Stimulated activated CD4-positive, alpha-beta T cell treated with anti-CD3 and anti-CD28 coated beads, Interleukin-12 subunit alpha, Interleukin-12 subunit beta, amount 100 ng/mL, for 48 hours (primary cell): Measurements from ENCODE around the gene WDR62.

Experiments
- DNase-seq, 3 donors: peaks; one replicate each; pipeline ENCODE4 v3.0.0-alpha.2; 2020; ENCODE audit warnings: low read depth in 2 of 3, low spot score in 1 of 3

WDR62 gene

GRCh38 chr19:36139473-36140303 is 85.0 kb downstream of the WDR62 start, which contains the start of gene CAPNS1:
Gene CAPNS1 (plus strand): TSS chr19:36140066. CDS start chr19:36141012, 946 bp downstream.
- DNase-seq, result peak; percentile 84 to 91 (median 89)

DNA sequence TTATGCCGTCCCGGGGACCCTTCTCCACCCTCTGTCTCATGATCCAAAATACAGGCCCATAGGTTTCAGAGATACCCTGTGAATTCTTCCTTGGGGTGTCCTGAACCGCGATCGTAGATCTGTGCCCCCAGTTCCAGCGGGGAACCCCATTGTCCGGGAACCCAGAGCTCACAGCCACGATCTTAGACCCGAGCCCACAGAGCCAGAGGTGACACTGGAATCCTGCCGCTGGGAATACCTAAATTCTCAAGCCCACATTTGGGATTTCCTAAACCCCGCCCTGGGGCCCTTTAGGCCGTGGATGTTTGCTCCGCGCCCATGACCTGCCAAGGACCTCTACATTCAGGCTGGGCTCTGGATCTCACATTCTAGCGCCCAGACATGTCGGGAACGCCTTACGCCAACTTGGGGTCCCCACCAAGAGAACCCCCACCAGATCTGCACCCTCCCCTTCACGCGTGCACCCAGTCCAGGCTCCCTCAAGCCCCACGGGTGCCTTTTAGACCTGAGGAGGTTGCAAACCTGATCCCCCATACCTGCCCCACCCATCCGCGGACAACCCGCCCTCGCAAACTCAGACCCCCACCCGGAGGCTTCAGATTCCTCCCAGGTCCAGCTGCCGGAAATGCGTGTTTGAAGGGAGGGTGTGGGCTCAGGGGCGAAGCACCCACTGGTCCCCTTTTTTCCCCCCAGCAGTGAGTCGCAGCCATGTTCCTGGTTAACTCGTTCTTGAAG is 85.8 kb downstream of the WDR62 start:
- DNase-seq, result peak in 2 of 3 donors; percentile 29 to 33

DNA sequence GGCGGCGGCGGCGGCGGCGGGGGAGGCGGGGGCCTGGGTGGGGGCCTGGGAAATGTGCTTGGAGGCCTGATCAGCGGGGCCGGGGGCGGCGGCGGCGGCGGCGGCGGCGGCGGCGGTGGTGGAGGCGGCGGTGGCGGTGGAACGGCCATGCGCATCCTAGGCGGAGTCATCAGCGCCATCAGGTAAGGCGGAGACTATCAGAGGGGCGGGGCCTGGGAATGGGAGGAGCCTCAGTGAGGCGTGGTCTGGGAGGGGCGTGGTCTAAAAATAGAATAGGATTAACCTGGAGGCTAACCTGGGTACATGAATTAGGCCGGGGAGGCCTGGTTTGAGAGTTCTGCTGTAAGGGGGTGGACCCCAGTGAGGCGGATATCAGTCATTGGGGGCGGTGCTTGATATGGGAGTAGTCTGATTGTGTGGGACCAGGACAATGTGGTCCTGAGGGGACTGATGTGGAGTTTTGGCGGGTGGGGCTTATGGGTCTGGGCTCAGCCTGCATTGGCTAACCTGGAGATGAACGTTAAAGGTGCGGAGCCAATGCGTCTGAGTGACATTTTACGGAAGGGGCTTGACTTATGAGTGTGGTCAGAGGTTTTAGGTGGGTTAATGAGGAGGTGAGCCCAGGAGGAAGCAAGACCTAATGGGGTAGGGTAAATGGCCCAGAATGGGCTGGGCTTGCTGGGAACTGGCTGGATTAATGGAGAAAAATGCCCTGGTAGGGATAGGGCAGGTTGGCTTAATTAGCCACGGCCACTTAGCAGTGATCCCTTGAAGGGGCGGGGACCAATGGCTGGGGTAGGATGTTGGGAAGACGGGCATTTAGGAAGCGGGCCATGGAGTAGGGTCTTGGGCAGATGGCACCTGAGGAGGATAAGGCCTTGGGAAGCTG is 86.6 kb downstream of the WDR62 start:
- DNase-seq, result peak; percentile 80 to 98 (median 92)

GRCh38 chr19:36142046-36142445 is 87.3 kb downstream of the WDR62 start:
- DNase-seq, result no peak

- DNase-seq, result no peak
Observed at GRCh38 chr19:36142496-36142895, 87.8 kb downstream of the WDR62 start.

GRCh38 chr19:36144624-36145023 is 89.9 kb downstream of the WDR62 start:
- DNase-seq, result no peak

DNA sequence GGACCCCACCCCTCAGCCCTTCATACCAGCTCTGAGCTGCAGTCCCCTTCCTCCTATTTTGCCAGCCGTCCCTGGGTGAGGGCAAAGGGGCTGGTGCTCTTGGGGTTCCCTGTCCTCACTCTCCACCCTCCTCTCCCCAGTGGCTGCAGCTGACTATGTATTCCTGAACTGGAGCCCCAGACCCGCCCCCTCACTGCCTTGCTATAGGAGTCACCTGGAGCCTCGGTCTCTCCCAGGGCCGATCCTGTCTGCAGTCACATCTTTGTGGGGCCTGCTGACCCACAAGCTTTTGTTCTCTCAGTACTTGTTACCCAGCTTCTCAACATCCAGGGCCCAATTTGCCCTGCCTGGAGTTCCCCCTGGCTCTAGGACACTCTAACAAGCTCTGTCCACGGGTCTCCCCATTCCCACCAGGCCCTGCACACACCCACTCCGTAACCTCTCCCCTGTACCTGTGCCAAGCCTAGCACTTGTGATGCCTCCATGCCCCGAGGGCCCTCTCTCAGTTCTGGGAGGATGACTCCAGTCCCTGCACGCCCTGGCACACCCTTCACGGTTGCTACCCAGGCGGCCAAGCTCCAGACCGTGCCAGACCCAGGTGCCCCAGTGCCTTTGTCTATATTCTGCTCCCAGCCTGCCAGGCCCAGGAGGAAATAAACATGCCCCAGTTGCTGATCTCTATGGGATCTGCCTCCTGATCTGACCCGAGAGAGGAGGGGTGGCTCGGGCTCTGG is 95.1 kb downstream of the WDR62 start:
- no peak for DNase-seq

DNA sequence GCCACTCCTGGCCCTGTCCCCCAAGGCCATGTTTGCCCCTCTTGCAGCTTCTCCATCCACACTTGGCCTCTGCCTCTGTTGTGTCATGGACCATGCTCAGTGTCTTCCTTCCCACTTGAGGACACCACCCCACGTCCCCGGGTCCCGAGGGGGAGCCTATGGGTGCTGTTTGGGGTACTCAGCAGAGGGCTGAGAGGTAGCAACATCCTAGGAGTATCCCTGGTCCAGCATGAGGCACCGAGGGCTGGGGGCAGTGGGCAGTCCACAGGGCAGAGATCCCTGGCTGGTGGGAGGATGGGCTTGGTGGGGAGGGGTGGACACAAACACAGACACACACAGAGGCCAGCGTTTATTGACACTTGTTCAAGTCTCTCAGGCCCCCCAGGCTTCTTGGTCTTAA is 95.9 kb downstream of the WDR62 start:
- no peak for DNase-seq

- no peak for DNase-seq
Observed at GRCh38 chr19:36151144-36152018, 96.7 kb downstream of the WDR62 start.

DNA sequence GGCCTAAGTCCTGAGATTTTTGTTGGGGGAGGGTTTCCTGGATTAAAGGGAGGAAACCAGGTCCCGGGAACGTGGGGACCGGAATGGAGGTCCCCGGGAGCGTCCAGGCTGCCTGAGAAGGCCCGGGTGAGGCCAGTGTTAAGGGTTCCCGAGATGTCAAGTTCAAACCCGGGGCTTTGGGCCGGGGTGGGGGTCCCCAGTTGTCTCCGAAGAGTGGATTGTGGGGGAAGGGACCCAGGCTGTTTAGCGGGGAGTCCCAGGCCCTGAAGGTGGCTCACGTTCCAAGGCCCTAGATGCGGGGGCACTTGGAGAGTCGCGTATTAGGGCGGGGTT is 97.3 kb downstream of the WDR62 start:
- no peak for DNase-seq

DNA sequence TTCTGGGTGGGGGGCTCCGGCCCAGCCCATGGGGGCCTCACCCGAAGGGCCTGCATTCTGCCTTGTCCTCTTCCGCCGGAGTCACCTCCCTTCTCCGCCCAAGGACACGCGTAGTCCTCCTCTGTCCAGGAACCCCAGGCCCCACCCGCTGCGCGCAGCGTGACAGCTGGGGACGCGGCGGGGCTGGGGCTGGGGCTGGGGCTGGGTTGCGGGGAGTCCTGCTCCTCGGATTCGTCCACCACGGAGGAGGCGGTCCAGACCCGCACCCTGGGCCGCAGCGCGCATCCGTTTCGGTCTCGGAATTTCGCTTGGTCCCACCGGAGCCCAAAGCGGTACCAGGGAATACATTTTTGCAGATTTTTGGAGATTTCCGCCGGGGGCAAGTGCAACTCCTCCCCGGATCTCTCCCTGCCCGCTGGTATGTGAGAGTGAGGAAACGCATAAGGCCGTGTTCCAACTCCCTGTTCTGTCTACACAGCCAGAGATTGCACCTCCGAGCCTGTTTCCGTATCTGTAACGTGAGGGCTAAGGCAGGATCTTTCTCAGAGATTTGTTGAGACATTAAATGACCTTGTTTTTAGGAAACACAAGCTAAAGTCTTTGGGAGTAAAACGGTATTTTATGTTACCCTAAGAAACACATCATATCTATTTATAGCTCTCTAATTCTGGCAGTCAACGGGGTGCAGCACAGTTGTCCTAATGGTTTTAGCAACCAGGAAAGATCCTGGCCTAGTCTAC is 97.8 kb downstream of the WDR62 start, which contains the start of gene COX7A1:
Gene COX7A1, minus strand, starts transcription at position 96 of the 740 bp plus-strand sequence. Its CDS starts 40 bp downstream, at position 56.
- DNase-seq, result no peak

DNA sequence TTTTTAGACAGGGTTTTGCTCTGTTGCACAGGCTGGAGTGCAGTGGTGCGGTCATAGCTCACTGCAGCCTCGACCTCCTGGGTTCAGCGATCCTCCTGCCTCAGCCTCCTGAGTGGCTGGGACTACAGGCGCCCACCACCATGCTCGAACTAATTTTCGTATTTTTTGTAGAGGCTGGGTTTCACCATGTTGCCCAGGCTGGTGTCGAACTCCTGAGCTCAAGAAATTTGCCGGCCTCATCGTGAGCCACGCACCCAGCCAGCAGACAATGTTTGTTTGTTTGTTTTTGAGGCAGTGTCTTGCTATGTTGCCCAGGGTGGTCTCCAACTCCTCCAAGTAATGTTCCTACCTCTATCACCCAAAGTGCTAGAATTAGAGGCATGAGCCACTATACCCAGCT is 98.4 kb downstream of the WDR62 start:
- DNase-seq, result no peak
